HG03280 (cell line): ENCODE measurements around the gene SLCO2B1.

Experiments used
- ATAC-seq: cut with Tn5 transposase; IDR thresholded peaks from one replicate; pipeline ENCODE4 v1.9.1; 2021; ENCODE audit warnings: mild to moderate bottlenecking, moderate library complexity; ENCODE audit not compliant: unreplicated experiment

Gene SLCO2B1

DNA sequence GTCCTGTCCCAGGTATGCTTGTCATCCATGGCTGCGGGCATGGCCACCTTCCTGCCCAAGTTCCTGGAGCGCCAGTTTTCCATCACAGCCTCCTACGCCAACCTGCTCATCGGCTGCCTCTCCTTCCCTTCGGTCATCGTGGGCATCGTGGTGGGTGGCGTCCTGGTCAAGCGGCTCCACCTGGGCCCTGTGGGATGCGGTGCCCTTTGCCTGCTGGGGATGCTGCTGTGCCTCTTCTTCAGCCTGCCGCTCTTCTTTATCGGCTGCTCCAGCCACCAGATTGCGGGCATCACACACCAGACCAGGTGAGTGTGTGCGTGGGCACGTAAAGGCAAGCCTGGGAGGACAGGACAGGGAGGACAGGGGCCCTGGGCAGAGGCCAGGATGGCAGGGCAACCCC lies 42.4 kb downstream of the SLCO2B1 start:
- ATAC-seq: no peak

DNA sequence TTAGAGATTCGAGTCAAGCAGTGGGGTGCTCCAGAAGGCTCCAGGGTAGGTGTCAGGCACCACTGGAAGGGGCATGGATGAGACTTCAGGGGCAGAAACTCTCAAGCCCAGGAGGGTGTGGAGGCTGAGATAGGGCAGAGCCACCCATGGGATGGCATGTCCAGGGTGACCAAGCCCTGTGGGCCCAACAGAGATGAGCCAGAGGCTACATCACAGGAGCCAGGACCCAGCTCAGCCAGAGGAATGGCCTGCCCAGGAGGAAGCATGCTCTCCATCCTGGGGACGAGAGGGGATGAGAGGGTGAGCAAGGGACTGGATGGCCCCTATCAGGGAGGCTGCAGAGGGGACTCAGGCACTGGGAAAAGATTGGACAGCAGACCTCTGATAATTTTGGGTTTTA lies 42.8 kb downstream of the SLCO2B1 start:
- ATAC-seq: no peak

DNA sequence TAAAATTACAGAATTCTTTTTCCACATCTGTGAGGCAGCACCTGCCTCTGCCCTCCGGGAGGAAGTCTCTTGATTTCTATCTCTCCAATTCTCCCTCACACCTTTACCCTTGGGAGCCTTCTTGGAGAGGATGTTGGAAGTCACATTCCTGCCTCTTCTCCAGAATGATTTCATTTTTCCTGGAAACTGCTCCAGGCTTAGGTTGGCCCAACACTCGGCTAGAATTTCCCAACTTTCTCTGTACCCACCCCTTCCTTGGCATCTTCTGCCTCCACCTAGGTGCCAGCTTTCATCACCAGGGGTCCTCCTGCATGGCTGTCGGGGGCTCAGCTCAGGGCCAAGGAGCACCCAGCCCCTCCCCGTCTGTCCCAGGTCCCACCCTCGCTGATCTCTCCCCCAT lies 43.2 kb downstream of the SLCO2B1 start:
- ATAC-seq: no peak

DNA sequence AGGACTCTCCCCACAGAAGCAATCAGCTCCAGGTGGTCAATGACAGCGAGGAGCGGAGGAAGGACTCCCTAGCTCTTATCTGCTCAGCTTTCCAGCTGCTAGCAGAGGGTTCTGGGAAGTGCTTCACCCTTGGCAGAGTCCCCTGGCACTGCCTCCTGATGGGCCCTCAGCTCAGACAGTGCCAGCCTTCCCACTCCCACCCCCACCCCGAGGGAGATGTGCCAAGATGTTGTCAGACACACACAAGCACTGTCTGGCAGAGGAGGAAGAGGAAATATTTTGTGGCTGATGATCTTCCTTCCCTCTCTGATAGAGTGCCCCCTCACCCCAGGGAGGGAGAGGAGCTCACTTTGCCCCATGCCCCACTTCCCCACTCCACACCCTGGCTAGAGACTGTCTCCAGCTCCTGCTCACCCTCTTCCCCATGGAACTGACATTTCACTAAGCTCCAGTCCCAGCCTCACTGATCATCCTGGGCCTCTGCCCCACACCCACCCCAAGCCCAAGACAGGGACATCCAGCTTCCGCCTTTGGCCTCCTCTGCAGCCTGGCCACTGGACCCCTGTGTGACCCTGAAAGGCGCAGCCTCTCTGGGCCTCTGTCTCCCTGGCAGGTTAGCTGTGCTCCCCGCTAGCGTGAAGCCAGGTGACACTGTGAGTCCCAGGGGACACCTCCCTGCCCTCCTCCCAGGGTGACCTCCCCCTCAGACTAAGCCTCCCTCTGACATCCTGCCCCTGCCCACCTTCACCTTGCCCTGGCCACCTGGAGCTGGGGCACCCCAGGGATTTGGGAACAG lies 44.5 kb downstream of the SLCO2B1 start:
- ATAC-seq: no peak

DNA sequence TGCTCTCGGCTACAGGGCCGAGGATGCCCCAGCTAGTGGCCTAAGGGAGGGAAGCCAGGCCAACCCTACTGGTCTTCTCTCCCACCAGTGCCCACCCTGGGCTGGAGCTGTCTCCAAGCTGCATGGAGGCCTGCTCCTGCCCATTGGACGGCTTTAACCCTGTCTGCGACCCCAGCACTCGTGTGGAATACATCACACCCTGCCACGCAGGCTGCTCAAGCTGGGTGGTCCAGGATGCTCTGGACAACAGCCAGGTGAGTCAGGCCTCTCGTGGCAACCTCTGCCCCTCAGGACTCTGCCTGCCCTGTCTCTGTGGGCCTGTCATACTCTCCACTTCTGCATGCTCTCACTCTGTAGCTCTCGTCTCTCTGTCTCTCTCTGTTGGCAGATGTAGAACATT lies 45.5 kb downstream of the SLCO2B1 start:
- no peak for ATAC-seq

DNA sequence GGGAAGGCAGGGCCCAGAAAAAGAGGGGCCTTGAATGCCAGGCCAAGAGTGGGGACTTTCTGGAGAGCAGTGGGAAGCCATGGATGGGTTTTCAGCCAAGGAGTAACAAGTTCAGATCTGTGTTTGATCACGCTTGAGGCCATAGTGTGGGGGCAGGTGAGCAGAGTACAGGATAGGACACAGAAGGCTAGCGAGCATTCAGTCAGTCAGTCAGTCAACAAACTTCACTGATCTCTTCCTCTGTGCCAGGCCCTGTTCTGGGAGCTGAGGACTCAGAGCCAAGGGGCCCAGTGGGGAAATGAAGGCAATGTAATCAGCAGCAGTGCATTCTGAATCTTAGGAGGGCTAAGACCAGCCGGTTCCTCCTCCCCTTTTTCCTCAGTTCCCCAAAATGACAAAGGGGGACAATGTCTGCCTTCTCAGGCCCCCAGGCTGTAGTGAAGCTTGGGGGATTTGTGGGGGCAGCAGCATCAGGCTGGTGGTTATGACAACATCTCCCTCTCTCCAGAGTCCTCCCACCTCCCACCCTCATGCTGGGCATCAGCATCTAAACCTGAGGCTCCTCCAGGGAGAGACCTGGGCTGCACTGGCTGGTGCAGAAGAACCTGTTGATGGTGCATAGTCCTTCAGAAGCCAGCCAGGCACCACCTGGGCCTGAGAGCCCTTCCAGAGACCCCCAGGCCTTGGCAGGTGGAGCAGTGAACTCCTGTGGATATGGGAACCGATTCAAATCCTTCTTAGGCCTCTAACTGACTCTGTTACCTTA lies 46.8 kb downstream of the SLCO2B1 start:
- no peak for ATAC-seq

DNA sequence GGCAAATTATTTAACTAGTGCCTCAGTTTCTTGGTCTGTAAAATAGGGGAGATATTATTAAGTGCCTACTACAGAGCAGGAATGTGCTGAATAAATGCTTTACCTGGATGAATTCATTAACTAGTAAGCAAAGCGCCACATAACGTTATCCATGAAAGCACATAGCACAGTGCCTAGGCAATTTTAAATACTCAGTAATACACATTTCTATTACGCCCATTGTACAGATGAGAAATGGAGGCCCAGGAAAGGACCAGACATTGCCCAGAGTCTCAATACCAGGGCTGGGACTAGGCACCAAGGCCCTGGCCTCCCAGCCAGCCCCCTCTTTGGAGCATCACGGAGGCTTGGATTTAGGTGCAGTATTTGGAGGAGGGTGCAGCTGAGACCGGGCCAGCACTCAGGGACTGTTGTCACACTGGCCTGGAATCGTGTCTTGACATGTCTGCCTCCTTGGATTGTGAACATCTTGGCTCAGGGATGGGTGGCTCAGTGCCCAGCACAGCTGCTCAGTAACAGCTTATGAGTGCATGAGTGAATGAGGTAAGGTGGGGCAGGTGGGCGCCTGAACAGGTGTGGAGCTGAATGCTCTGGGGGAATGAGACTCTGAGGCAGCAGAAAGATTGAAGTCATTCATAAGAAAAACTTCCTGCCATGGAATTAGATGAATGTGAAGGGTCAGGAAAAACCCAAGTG lies 47.5 kb downstream of the SLCO2B1 start:
- ATAC-seq: no peak

DNA sequence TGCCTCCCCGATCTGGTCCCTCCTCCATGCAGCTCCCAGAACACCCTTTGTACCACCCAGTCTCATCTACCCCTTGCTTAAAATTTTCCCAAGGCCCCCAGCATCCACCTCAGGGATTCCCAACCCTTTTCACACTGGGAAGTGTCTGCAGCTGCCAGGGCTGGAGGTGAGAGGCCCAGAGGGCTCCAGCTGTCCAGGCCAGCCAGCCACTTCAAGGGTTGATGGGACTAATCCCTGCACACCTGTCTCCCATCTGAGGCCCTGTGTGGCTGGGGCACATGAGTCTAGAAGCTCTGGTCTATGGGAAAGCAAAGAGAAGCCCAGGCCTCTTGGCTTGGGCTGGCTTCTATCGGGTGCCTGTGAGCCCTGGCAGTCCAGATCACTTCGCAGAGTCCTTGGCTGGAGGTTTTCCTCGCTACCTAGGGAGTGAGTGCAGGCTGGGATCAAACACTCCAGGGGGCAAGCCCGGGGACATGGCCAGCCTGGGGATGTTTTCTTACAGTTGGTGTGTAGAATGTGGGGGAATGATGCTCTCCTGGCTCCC lies 48.6 kb downstream of the SLCO2B1 start:
- ATAC-seq: no peak

DNA sequence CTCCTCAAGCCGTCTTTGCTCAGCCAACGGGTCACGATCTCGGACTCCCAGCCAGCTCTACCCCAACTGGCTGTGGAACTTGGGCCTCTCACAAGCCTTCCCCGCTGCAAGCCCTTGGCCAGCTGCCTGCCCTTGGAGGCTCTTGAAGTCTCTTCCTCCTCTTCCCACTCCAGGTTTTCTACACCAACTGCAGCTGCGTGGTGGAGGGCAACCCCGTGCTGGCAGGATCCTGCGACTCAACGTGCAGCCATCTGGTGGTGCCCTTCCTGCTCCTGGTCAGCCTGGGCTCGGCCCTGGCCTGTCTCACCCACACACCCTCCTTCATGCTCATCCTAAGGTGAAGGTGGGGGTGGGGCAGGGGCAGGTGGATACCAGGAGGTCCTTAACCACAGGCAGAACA lies 49.1 kb downstream of the SLCO2B1 start:
- no peak for ATAC-seq

DNA sequence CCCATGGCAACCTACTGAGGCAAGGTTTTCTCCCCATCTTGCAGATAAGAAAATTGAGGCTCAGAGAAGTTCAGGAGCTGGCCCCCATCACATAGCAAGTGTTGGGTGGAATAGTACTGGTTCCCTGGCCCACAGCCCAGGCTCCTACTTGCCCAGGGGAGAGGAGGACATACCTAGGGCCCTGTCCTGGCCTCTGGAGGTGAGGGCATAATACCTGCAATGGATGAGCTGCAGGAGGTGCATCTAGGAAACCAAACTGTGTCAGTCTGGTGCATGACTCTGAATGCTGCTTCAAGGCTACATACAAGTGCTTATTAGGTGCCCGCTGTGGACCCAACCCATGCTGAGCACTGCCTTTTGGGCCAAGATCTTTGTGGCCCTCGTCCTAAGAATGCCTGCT lies 49.6 kb downstream of the SLCO2B1 start:
- no peak for ATAC-seq

DNA sequence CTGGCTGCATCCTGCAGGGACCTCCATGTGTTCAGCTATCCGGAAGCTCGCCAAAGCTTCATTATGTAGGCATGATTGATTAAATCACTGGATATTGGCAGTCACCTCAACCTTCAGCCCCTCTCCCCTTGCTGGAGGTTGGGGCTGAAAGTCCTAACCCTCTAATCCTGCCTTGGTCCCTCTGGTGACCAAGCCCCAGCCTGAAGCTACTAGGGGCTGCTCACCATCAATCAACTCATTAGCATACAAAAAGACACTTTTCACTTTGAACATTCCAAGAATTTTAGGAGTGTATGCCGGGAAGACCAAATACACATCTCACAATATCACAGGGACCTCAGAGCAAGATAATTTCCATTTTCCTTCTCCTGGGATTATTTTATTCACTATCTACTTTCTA lies 50.9 kb downstream of the SLCO2B1 start:
- ATAC-seq: no peak

DNA sequence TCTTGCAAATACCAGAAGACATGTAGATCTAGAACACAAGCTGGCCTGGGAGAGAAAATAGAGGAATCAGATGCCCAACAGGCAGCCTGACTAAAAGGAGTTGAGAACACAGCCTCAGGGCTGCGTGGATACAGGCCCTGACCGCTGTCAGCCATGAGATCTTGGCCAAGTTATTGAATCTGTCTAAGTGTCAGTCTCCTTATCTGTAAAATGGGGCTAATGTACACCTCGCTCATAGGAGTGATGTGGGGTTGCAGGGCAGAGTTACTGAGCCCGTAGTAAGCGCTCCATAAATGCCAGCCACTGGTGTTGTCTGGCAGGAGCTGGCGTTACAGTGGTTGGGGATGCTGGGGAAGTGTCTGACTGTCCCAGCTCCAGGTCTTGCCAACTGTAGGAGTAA lies 51.3 kb downstream of the SLCO2B1 start:
- no peak for ATAC-seq

DNA sequence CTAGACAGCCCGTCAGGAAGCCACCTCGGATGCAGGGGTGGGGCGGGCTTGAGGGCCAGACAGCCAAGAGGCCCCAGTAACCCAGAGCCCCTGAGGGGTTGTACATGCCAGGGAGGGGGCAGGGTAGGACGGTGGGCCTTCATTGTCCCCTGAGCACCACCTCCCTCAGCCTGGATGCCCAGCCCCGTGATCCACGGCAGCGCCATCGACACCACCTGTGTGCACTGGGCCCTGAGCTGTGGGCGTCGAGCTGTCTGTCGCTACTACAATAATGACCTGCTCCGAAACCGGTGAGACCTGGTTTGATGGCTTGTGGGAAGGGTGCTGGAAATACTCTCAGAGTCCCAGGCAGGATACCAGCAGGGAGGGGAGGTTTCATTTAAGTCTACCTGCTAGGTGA lies 52.2 kb downstream of the SLCO2B1 start:
- no peak for ATAC-seq

DNA sequence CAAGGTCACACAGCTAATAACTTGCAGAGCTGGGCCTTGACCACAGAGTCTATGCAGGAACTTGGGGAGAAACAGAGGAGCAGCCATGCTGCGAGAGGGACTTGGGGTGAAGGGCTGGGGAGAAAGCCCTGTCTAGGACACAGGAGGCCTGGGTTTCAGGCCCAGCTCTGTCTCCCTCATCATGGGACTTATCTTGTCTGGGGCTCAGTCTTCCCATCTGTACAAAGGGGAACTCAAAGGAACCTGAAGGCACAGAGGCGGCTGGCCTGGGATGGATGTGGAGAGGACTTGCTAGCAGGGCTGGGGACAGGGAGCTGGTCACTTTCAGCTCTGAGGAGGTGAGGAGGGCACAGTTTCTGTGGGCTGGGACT lies 52.7 kb downstream of the SLCO2B1 start:
- no peak for ATAC-seq

DNA sequence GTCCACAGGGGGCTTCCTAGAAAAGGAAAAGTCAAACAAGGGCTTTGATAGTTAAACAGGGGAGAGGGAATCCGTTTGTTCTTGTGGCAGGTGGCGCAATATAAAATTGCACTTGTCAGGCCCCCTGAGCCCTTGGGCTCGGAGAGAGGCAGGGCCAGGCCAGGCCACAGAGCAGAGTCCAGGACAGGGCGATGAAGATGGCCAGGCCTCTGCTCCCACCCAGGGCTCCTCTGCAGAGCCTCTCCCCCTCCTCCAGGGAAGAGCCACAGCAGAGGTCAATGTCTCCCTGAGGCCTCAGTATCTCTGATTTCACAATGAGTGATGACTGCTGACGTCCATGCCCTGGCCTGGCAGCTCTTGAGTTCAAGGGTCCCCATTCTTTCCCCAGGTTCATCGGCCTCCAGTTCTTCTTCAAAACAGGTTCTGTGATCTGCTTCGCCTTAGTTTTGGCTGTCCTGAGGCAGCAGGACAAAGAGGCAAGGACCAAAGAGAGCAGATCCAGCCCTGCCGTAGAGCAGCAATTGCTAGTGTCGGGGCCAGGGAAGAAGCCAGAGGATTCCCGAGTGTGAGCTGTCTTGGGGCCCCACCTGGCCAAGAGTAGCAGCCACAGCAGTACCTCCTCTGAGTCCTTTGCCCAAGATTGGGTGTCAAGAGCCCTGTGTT lies 53.2 kb downstream of the SLCO2B1 start:
- ATAC-seq: no peak

DNA sequence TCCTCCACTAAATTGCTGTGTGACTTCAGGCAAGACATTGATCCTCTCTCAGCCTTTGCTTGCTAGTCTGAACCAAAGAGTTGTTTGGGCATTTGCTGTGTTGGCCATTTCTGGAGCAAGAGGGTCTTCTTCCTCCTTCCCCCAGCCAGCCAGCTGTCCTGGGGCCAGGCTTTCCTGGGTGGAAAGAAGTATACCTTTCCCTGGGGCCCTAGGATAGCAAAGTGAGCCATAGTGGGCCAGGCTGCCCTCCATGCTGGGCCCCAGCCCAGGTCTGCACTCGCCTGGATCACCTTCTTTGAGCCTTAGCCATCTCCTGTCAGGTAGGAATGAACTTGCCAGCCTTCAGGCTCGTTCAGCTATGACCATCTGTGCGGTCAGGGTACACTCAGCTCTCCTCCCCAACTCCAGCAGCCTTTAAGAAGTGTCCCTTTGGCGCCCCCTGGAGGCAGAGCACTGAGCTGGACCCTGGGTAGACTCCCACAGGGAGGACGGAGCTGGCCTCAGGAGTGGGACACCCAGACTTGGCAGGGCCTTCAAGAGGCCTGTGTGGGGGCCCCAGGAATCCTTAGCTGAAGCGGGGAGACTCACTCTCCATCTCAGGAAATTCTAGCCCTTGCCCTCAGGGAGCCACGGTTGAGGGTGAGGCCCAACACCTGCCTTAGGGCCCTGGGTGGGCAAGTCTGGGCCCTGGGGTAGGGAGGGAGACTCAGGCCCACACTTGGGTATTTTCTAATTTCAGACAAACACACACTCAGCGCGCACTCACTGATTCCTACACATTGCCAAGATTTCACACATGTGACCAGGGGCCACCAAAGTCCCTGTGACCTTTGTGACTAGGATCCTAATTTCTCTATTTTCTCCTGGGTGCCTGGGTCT lies 54.0 kb downstream of the SLCO2B1 start:
- peak; percentile 79 for ATAC-seq

DNA sequence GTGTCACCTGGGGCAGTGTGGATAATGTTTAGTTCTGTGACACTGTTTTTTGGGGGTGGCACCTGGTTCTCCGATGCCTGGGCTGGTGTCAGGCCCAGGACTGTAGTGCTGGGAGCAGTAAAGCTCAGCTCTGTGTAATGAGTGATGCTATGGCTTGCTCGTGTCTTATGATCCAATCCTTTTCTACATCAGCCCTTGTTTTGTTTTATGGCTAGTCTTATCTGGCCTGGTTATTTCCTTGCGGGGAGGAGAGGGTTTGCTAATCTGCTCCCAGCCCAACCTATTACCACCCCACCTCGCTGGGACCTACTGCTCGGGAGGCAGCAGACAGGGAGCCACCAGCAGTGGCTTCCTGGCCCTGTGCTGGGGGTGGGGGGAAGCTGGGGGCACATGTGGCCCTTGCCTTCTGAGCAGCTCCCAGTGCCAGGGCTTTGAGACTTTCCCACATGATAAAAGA lies 54.7 kb downstream of the SLCO2B1 start:
- ATAC-seq: no peak

DNA sequence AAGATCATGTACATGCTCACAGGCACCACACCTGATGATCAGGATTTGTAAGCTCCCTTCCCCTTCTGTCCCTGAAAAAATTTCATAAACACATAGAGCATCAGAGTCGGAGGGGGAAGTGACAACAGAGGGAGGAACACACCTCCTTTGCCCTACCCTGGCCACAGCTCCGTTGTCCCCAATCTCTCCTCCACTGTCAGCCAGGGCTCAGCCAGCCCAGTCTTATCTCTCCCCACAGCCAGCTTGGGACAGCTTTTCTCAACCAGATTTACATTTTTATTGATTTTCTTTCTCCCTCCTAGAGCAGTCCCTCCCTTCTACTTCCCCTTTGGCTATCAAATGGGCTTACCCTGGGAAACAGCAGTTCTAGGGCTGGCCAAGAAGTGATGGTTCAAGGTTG lies 57.5 kb downstream of the SLCO2B1 start:
- no peak for ATAC-seq

DNA sequence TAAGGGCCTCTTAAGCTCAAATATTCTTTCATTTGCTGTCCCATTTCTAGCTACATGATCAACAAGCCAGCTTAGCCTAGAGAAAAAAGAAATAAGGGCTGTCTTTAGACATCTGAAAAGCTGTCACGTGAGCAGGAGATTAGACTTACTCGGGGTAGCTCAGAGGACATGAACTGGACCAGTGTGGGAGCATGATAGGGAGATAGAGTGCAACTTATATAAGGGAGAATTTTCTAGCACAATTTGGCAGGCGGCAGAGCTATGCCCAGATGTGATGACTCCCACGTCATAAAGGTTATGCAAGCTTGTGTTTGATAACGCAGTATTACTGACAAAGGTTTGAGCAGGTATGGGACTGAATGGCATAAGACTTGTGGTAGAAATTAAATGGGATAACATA lies 61.5 kb downstream of the SLCO2B1 start:
- ATAC-seq: no peak

DNA sequence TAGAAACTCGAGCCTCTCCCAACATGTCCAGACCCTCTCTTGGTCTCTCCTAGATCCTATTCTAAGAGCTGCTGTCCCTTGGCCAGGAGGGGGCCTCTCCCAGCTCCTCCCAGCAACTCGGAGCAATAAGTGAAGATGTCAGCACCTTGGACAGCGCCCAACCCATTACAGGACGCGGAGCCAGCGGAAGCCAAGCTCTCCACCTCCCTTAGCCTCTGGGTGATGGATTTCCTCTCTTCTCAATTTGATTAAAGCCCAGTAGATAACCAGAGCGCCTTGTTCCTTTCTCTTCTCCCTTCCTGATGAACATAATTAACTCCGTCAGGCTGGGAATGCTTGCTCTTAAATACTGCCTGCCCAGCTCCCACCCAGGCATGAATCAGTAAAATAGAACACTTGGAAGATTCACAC lies 63.5 kb downstream of the SLCO2B1 start:
- no peak for ATAC-seq
